Transverse colon (tissue), 4 donors: Measurements from ENCODE around the gene LMX1B. TPM values are rescaled to one million over a fixed set of nuclear protein-coding genes. Genes with fewer than 3 reads are reported as not detected.

Experiments used
- DNase-seq: peaks from one replicate; pipeline ENCODE4 v3.0.0-alpha.2; 2019
- H3K27ac ChIP-seq, 4 donors: fragments of 200-600 bp; sonication (generic); 2 replicates each; pipeline ENCODE4 v1.5.1; 2016 to 2018; ENCODE audit warnings: inconsistent platforms in 4 of 4
- H3K27me3 ChIP-seq: fragments of 200-600 bp; sonication (generic); 2 replicates; pipeline ENCODE4 v1.5.1; 2017; ENCODE audit warnings: inconsistent platforms
- H3K36me3 ChIP-seq, 4 donors: fragments of 200-600 bp; sonication (generic); 2 replicates each; pipeline ENCODE4 v1.5.1; 2017 to 2019; ENCODE audit warnings: inconsistent platforms in 4 of 4
- H3K4me1 ChIP-seq, 4 donors: fragments of 200-600 bp; sonication (generic); 2 replicates each; pipeline ENCODE4 v1.5.1; 2017 to 2020; ENCODE audit warnings: inconsistent platforms in 4 of 4
- H3K4me3 ChIP-seq, 4 donors: fragments of 200-600 bp; sonication (generic); 1 replicate in 1 of 4; 2 replicates in 3 of 4; pipeline versions ENCODE4 v1.5.1 to v1.6.1; 2017 to 2019; ENCODE audit warnings: inconsistent platforms in 4 of 4
- H3K9me3 ChIP-seq, 2 donors: fragments of 200-600 bp; sonication (generic); 2 replicates each; pipeline ENCODE4 v1.5.1; 2017 to 2019; ENCODE audit warnings: inconsistent platforms in 2 of 2
- CTCF ChIP-seq, 5 experiments: fragments of 200-600 bp in 3 of 5; fragments of 450-650 bp in 2 of 5; sonication (generic) in 3 of 5; IDR thresholded peaks; 1 replicate in 2 of 5; 2 replicates in 3 of 5; pipeline ENCODE4 v1.5.1; 2016 to 2017; ENCODE audit warnings: antibody characterized with exemption in 5 of 5, inconsistent platforms in 3 of 5, mild to moderate bottlenecking in 2 of 5, moderate library complexity in 1 of 5
- EP300 ChIP-seq: sonication (generic); formaldehyde crosslinking; IDR thresholded peaks from one replicate; pipeline ENCODE4 v1.6.1; 2017; ENCODE audit warnings: antibody characterized with exemption, low read depth
- POLR2A ChIP-seq: fragments of 450-650 bp; IDR thresholded peaks from one replicate; pipeline ENCODE4 v1.6.1; 2016; ENCODE audit warnings: antibody characterized with exemption, mild to moderate bottlenecking, moderate library complexity
- POLR2AphosphoS5 ChIP-seq, 3 donors: sonication (generic); formaldehyde crosslinking; IDR thresholded peaks; one replicate each; pipeline ENCODE4 v1.6.1; 2016; ENCODE audit warnings: antibody characterized with exemption in 3 of 3
- WGBS, 2 donors: methylation state at CpG; one replicate each; pipeline ENCODE4 v1.1.5; 2018; ENCODE audit warnings: low coverage in 1 of 2; 5-methylcytosine and 5-hydroxymethylcytosine counted together
- in situ Hi-C, 4 donors: fragments of 200-750 bp; cut with MboI; loops; one replicate each; pipeline versions ENCODE4 v1.15.0 to v1.15.1; 2017; ENCODE audit warnings: low sequenced_read_pairs in 3 of 4, low pct_ligation_motif_present in 1 of 4, low pct_unique_long_range_greater_than_20kb in 1 of 4
- intact Hi-C: fragments of 100-400 bp; cut with DNase I; formaldehyde crosslinking; loops from one replicate; pipeline ENCODE4 v1.15.1; 2023; ENCODE audit warnings: low total_unique reads
- total RNA-seq, 4 donors: library from RNA; depleted of rRNA; stranded (reverse); fragments of >200 nt; gene quantifications; one replicate each; pipeline ENCODE4 v1.1.0, GENCODE V29; 2016

Gene LMX1B
- total RNA-seq, 4 donors from 2014 or later, result 0.64 TPM; not detected in 3

GRCh38 chr9:126628146-126628545 lies 14.4 kb downstream of the LMX1B start:
- Histone ChIP-seq H3K27ac (no peak overlapping the region), H3K9me3 (no peaks in the 10 kb centered on the region), H3K4me1 (peaks cover 0 to 26% (median 12%) of the 10 kb centered on the region in 4 donors), H3K27me3 (peaks cover 100% of the 10 kb centered on the region), H3K4me3 (no peak overlapping the region), H3K36me3 (no peaks in the 10 kb centered on the region)
- no peak for DNase-seq
- intact Hi-C loops (no loop called here), in situ Hi-C loops (no loop called here)
- TF ChIP-seq POLR2AphosphoS5 (IDR thresholded peaks at IDR 0.05) (no peak), POLR2A (no peak)
- 86 to 89% methylated on average over 3 to 7 of the region's 7 CpGs for WGBS, 2 donors

- no peak overlapping the region for H3K4me3 ChIP-seq
- TF ChIP-seq POLR2AphosphoS5 (IDR thresholded peaks at IDR 0.05) (no peak), POLR2A (no peak), EP300 (no peak), CTCF (IDR thresholded peaks at IDR 0.05) (no peak)
- intact Hi-C loops, result no loop called here
- H3K27me3 ChIP-seq, result peaks cover 100% of the 10 kb centered on the region
- no peaks in the 10 kb centered on the region for H3K9me3 ChIP-seq
- in situ Hi-C loops, result no loop called here
- DNase-seq, result no peak
- WGBS, 2 donors, result 28% methylated on average over 11 of the region's 11 CpGs; no CpG with 5 or more reads in 1 of the 2 donors
- peaks cover 0 to 22% (median 12%) of the 10 kb centered on the region in 4 donors for H3K4me1 ChIP-seq
- H3K36me3 ChIP-seq, result no peaks in the 10 kb centered on the region
- H3K27ac ChIP-seq, result no peak overlapping the region
These were observed 15.4 kb downstream of the LMX1B start for GRCh38 chr9:126628969-126629674.

GRCh38 chr9:126630458-126631237 lies 16.9 kb downstream of the LMX1B start:
- no peaks in the 10 kb centered on the region for H3K9me3 ChIP-seq
- in situ Hi-C loops, result no loop called here
- H3K27ac ChIP-seq, result no peak overlapping the region
- peaks cover 100% of the 10 kb centered on the region for H3K27me3 ChIP-seq
- DNase-seq, result no peak
- H3K4me1 ChIP-seq, result peaks cover 0 to 11% (median 9%) of the 10 kb centered on the region in 4 donors
- intact Hi-C loops, result no loop called here
- H3K4me3 ChIP-seq, result no peak overlapping the region
- H3K36me3 ChIP-seq, result no peaks in the 10 kb centered on the region
- WGBS, 2 donors, result 18% methylated on average over 15 of the region's 20 CpGs; no CpG with 5 or more reads in 1 of the 2 donors
- no peak for TF ChIP-seq POLR2AphosphoS5 (IDR thresholded peaks at IDR 0.05)

- DNase-seq, result no peak
- no peak overlapping the region for H3K4me3 ChIP-seq
- no peak overlapping the region for H3K27ac ChIP-seq
- peaks cover 100% of the 10 kb centered on the region for H3K27me3 ChIP-seq
- intact Hi-C loops, result no loop called here
- in situ Hi-C loops, result no loop called here
- TF ChIP-seq POLR2A (no peak), POLR2AphosphoS5 (IDR thresholded peaks at IDR 0.05) (no peak), CTCF (IDR thresholded peaks at IDR 0.05) (no peak), EP300 (no peak)
- peaks cover 0 to 5% (median 3%) of the 10 kb centered on the region in 4 donors for H3K4me1 ChIP-seq
- 22 to 49% methylated on average over 1 to 6 of the region's 6 CpGs for WGBS, 2 donors
- H3K9me3 ChIP-seq, result no peaks in the 10 kb centered on the region
- no peaks in the 10 kb centered on the region for H3K36me3 ChIP-seq
These were observed 17.5 kb downstream of the LMX1B start for GRCh38 chr9:126631254-126631653.

GRCh38 chr9:126633881-126634558 lies 20.3 kb downstream of the LMX1B start:
- no peak for TF ChIP-seq POLR2A
- TF ChIP-seq CTCF (IDR thresholded peaks at IDR 0.05), result no peak
- no peak for TF ChIP-seq EP300
- TF ChIP-seq POLR2AphosphoS5 (IDR thresholded peaks at IDR 0.05), result no peak
- WGBS, 2 donors, result 45% methylated on average over 17 of the region's 17 CpGs; no CpG with 5 or more reads in 1 of the 2 donors

More at GRCh38 chr9:126633881-126634558, 20.3 kb downstream of the LMX1B start:
- Histone ChIP-seq H3K4me3 (no peak overlapping the region), H3K36me3 (no peaks in the 10 kb centered on the region), H3K27ac (no peak overlapping the region), H3K27me3 (peaks cover 100% of the 10 kb centered on the region), H3K4me1 (no peaks in the 10 kb centered on the region), H3K9me3 (no peaks in the 10 kb centered on the region)
- in situ Hi-C loops, result no loop called here
- intact Hi-C loops, result no loop called here
- no peak for DNase-seq
